GM18868 (cell line): ENCODE data around the gene RAB3IP.
"Not testable (repeated sequence)": the region's sequence is repeated elsewhere in the genome, so short reads cannot be mapped to it uniquely, and the experiment has no call there.

Experiments
- ATAC-seq: cut with Tn5 transposase; IDR thresholded peaks from one replicate; pipeline ENCODE4 v1.9.1; 2021; ENCODE audit warnings: mild to moderate bottlenecking, moderate library complexity; ENCODE audit not compliant: unreplicated experiment

Gene RAB3IP

DNA sequence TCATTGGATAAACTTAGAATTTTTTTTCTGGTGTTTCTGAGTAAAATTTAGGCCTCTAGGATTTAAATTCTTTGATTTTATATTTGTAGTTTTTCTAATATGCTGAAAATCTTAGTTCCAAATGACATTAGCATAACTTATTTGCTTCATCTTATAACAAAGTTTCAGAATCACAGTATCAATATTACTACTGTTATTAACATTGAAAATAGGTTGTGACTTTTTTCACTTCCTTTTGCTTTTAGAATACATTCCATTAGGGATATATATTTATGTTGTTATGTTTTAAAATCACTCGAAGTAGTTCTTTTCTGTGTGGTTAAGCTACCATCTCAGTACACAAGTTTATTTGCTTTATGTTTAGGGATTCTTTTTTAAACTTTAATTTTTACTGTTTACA is 12.8 kb downstream of the RAB3IP start:
- ATAC-seq: no peak

- ATAC-seq: no peak
Measured at GRCh38 chr12:69755302-69755701, 16.6 kb downstream of the RAB3IP start.

DNA sequence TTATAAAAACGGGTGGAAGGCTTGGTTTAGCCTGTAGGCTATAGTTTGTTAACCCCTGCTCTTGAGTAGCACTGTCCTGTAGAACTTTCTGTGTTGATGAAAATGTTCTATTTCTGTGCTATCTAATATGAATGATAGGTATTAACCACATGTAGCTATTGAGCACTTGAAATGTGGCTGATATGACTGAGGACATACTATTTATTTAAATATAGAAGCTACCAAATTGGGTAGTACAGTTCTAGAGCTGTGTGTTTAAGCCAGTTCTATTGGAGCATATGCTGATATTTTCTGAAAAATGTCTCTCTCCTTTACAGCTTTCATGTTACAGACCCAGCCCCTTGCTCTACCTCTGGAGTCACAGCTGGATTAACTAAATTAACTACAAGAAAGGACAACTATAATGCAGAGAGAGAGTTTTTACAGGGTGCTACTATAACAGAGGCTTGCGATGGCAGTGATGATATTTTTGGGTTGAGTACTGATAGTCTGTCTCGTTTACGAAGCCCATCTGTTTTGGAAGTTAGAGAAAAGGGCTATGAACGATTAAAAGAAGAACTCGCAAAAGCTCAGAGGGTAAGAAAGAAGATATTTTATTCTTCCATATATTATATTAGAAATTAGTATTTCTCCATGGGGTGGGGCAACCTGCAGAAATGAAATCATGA is 17.6 kb downstream of the RAB3IP start:
- no peak for ATAC-seq

DNA sequence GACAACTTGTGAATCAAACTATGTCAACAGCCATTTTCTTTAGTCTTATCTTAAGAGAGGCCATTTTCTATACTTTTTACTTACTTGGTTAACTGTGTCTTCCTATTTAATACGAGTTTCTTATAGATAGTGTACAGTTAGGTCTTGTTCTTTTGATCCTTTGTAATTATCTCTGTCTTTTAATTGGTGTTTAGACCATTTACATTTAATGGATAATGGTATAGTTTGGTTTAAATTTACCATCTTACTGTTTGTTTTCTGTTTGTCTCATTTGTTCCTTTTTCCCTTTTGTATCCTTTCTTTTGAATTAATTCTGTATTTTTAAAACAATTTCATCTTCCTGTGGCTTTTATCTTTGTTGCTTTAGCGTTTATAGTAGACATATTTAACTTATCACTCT is 19.4 kb downstream of the RAB3IP start:
- ATAC-seq: no peak

DNA sequence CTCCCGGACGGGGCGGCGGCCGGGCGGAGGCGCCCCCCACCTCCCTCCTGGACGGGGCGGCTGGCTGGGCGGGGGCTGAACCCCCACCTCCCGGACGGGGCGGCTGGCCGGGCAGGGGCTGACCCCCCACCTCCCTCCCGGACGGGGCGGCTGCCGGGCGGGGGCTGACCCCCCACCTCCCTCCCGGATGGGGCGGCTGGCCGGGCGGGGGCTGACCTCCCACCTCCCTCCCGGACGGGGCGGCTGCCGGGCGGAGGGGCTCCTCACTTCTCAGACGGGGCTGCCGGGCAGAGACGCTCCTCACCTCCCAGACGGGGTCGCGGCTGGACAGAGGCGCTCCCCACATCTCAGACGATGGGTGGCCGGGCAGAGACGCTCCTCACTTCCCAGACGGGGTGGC is 20.9 kb downstream of the RAB3IP start:
- not testable (repeated sequence) for ATAC-seq

GRCh38 chr12:69765515-69765914 is 26.9 kb downstream of the RAB3IP start:
- ATAC-seq: no peak

GRCh38 chr12:69766260-69766659 is 27.6 kb downstream of the RAB3IP start:
- no peak for ATAC-seq

- no peak for ATAC-seq
Measured at GRCh38 chr12:69779928-69780327, 41.3 kb downstream of the RAB3IP start.

GRCh38 chr12:69783365-69783764 is 44.7 kb downstream of the RAB3IP start:
- no peak for ATAC-seq

DNA sequence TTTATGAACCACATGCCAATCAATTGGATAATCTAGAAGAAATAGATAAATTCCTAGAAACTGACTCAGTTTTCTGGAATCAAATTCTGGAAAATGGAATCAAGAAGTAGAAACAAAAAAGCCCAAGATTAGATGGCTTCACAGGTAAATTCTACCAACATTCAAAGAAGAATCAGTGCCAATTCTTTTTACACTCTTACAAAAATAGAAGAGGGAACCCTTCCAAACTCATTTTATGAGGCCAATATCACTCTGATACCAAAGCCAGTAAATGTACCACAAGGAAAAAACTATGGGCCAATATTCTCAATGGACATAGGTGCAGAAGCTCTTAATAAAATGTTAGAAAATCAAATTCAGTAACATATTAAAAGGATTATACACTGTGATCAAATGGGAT is 50.7 kb downstream of the RAB3IP start:
- no peak for ATAC-seq

DNA sequence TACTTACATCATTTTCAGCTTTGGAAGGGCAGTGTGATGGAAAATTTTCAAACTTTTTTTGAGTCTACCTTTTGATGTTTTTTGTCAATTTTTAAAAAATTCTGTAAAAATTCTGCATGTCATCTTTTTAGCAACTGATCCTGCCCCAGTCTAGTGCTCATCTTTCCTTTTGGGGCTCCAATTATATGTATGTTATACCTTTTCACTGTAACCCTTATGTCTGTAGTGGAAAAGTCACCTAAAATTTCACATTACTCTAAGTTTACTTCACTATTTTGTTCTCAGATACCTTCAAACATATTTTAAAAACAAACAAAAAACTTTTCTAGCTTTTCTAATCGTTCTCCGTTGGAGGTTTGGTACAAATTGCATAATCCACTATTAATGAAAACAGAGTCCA is 53.9 kb downstream of the RAB3IP start:
- ATAC-seq: no peak

- ATAC-seq: not testable (repeated sequence)
Measured at GRCh38 chr12:69807101-69807897, 68.6 kb downstream of the RAB3IP start.

DNA sequence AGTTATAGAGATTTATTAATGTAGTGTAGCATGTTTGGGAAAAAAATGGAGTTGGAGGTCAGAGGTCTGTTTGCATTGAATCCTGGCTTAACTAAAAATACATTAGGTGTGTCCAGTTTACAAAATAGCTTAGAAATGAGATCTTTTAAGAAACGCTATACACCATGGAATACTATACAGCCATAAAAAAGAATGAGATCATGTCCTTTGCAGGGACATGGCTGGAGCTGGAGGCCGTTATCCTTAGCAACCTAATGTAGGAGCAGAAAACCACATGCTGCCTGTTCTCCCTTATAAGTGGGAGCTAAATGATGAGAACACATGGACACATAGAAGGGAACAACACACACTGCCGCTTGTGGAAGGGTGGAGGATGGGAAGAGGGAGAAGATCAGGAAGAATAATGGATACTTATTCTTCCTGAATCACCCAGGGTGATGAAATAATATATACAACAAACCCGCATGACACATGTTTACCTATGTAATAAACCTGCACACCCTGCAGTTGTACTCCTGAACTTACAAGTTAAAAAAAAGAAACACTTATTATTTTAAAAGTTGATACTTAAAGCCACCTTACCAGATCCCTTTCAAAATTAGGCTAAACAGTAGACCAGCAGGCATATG is 72.3 kb downstream of the RAB3IP start:
- ATAC-seq: no peak

DNA sequence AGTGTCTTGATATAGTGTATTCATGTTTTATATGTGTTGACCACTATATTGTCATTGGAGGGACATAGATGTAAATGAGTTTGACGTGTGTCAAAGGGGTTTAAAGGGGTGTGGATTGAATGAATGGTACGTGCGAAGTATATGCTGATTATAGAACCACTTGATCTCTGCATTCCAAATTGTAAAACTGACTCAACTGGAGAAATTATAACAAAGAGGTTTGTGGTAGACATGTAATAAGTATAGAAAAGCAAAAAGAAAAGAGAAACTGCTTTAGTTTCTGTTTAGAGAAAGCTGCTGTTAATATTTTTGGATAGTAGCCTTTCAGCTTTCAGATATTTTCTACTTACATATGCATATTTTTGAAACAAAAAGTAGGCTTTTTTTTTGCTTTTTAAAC is 77.4 kb downstream of the RAB3IP start:
- no peak for ATAC-seq

GRCh38 chr12:69821032-69821455 is 82.4 kb downstream of the RAB3IP start:
- no peak for ATAC-seq

GRCh38 chr12:69821456-69822159 is 82.9 kb downstream of the RAB3IP start:
- no peak for ATAC-seq

DNA sequence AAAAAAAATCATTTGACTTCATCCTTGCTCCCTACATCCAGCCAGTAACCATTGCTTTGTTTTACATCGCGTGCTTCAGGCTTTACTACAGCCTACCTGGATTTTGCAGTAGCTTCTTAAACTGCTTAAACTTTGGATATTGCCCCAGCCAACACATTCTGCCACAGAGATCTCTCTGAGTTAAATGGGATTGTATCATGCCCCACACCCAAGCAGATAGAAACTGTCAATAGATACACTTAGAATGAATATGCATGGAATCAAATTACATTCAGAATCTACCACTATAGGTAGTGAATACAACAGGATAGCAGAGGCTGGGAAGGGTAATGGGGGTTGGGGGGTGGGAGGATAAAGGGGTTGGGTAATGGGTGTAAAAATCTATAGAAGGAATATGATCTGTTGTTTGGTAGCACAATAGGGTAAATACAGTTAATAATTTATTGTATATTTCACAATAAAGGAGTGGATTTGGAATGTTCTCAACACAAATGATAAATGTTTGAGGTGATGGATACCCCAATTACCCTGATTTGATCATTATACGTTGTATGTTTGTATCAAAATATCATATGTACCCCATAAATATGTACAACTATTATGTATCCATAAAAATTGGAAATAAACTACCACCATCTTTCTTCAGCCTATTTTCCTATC is 83.7 kb downstream of the RAB3IP start:
- no peak for ATAC-seq

DNA sequence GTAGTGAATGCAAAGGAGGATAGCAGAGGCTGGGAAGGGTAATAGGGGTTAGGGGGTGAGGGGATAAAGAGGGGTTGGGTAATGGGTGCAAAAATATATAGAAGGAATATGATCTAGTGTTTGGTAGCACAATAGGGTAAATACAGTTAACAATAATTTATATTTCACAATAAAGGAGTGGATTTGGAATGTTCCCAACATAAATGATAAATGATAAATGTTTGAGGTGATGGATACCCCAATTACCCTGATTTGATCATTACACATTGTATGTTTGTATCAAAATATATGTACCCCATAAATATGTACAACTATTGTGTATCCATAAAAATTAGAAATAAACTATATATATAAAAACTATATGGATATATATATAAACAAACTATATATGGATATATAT is 85.4 kb downstream of the RAB3IP start:
- ATAC-seq: no peak

GRCh38 chr12:69824966-69825560 is 86.4 kb downstream of the RAB3IP start, which contains the start of gene MYRFL:
Gene MYRFL (plus strand): TSS chr12:69825227. CDS start chr12:69825518, 291 bp downstream.
- ATAC-seq: no peak

- ATAC-seq: no peak
Measured at GRCh38 chr12:69828897-69829296, 90.2 kb downstream of the RAB3IP start.
